B cell (primary cell): Measurements from ENCODE around the gene TMEM143. TPM values are rescaled to one million over a fixed set of nuclear protein-coding genes. Genes with fewer than 3 reads are reported as not detected.
"Not testable (repeated sequence)": the region's sequence is repeated elsewhere in the genome, so short reads cannot be mapped to it uniquely, and the experiment has no call there.

Experiments
- ATAC-seq: fragments of 200-7000 bp; cut with Tn5 transposase; one replicate; pipeline ENCODE4 v1.10.0; 2021; ENCODE audit warnings: low read depth, mild to moderate bottlenecking, moderate number of reproducible peaks, moderate library complexity
- CTCF ChIA-PET: fragments of 350-600 bp; sonication (Branson Sonifier 250); formaldehyde crosslinking; loops from one replicate; lab custom pipeline; 2021; ENCODE audit warnings: antibody characterized with exemption, inconsistent platforms; lab: Charles Lee
- POLR2A ChIA-PET: fragments of 350-600 bp; sonication (Branson Sonifier 250); formaldehyde crosslinking; loops from one replicate; lab custom pipeline; 2021; ENCODE audit warnings: antibody characterized with exemption; lab: Charles Lee
- DNase-seq: peaks from one replicate; pipeline ENCODE4 v3.0.0; 2013
- H2AFZ ChIP-seq: 2 replicates; pipeline ENCODE4 v1.6.1; 2012; ENCODE audit warnings: mild to moderate bottlenecking, low read depth, low read length; ENCODE audit not compliant: insufficient read depth, poor library complexity, severe bottlenecking
- H3K27ac ChIP-seq, 2 donors: 1 replicate in 1 of 2; 2 replicates in 1 of 2; pipeline ENCODE4 v1.5.1; 2012 to 2013; ENCODE audit warnings: low read length in 2 of 2, mild to moderate bottlenecking in 2 of 2, moderate library complexity in 1 of 2
- H3K27me3 ChIP-seq, 4 experiments: fragments of 200-600 bp in 1 of 4; sonication (generic) in 1 of 4; replicated peaks in 1 of 4; 1 replicate in 2 of 4; 2 replicates in 2 of 4; pipeline versions ENCODE4 v1.6.1 to v1.7.0; 2013 to 2016; ENCODE audit warnings: low read length in 3 of 4, mild to moderate bottlenecking in 2 of 4, mixed read lengths in 1 of 4, moderate library complexity in 1 of 4; ENCODE audit not compliant: insufficient read depth in 4 of 4, control insufficient read depth in 3 of 4; ENCODE audit errors: control extremely low read depth in 1 of 4
- H3K36me3 ChIP-seq, 2 experiments: replicated peaks in 1 of 2; 1 replicate in 1 of 2; 2 replicates in 1 of 2; pipeline versions ENCODE4 v1.6.1 to v1.7.1; 2013; ENCODE audit warnings: low read length in 1 of 2; ENCODE audit not compliant: insufficient read depth in 2 of 2, control insufficient read depth in 1 of 2; ENCODE audit errors: control extremely low read depth in 1 of 2, extremely low read depth in 1 of 2
- H3K4me1 ChIP-seq, 2 donors: fragments of 200-600 bp in 1 of 2; sonication (generic) in 1 of 2; 1 replicate in 1 of 2; 2 replicates in 1 of 2; pipeline versions ENCODE4 v1.5.1 to v1.6.1; 2013 to 2017; ENCODE audit warnings: low read length in 2 of 2; ENCODE audit not compliant: control insufficient read depth in 2 of 2, insufficient read depth in 2 of 2
- H3K4me2 ChIP-seq: replicated peaks from 2 replicates; pipeline ENCODE3; 2012; ENCODE audit warnings: mild to moderate bottlenecking, low read depth, low read length; ENCODE audit not compliant: poor library complexity, severe bottlenecking
- H3K4me3 ChIP-seq, 5 experiments: fragments of 200-600 bp in 1 of 5; sonication (generic) in 1 of 5; 1 replicate in 3 of 5; 2 replicates in 2 of 5; pipeline versions ENCODE4 v1.5.1 to v1.7.0; 2011 to 2016; ENCODE audit warnings: low read length in 4 of 5, mild to moderate bottlenecking in 4 of 5, low read depth in 2 of 5, control low read depth in 1 of 5, moderate library complexity in 1 of 5; ENCODE audit not compliant: insufficient read depth in 1 of 5; ENCODE audit errors: control extremely low read depth in 1 of 5, extremely low read depth in 1 of 5
- H3K79me2 ChIP-seq: fragments of 200-600 bp; sonication (generic); one replicate; pipeline ENCODE4 v1.6.0; 2016; ENCODE audit warnings: low read length; ENCODE audit not compliant: control insufficient read depth, insufficient read depth
- H3K9ac ChIP-seq: fragments of 200-600 bp; sonication (generic); 2 replicates; pipeline ENCODE4 v1.6.1; 2017; ENCODE audit warnings: mild to moderate bottlenecking, low read length, moderate library complexity
- H3K9me3 ChIP-seq, 3 donors: one replicate each; pipeline versions ENCODE4 v1.6.1 to v1.7.1; 2013; ENCODE audit warnings: low read length in 2 of 3; ENCODE audit not compliant: control insufficient read depth in 2 of 3, insufficient read depth in 1 of 3; ENCODE audit errors: control extremely low read depth in 1 of 3
- H4K20me1 ChIP-seq: 2 replicates; pipeline ENCODE4 v1.6.0; 2012; ENCODE audit warnings: mild to moderate bottlenecking, low read length; ENCODE audit not compliant: insufficient read depth, control insufficient read depth, poor library complexity, severe bottlenecking
- H3K27ac Mint-ChIP-seq: one replicate; pipeline ENCODE4 v1.8.0; 2021; ENCODE audit warnings: mixed read lengths
- H3K27me3 Mint-ChIP-seq: one replicate; pipeline ENCODE4 v1.8.0; 2021; ENCODE audit warnings: mixed read lengths
- H3K4me1 Mint-ChIP-seq: one replicate; pipeline ENCODE4 v1.8.0; 2021; ENCODE audit warnings: mixed read lengths
- H3K4me3 Mint-ChIP-seq: one replicate; pipeline ENCODE4 v1.8.0; 2021; ENCODE audit warnings: mixed read lengths
- H3K9me3 Mint-ChIP-seq: one replicate; pipeline ENCODE4 v1.8.0; 2022; ENCODE audit warnings: mixed read lengths; ENCODE audit not compliant: insufficient read depth
- EZH2 ChIP-seq: IDR thresholded peaks from 2 replicates; pipeline ENCODE4 v1.6.1; 2012; ENCODE audit warnings: borderline replicate concordance, low read depth, mild to moderate bottlenecking, moderate library complexity, low read length; ENCODE audit not compliant: insufficient read depth, poor library complexity, severe bottlenecking
- WGBS: methylation state at CpG from one replicate; pipeline ENCODE4 v1.1.5; 2013; ENCODE audit warnings: missing lambda C conversion rate; ENCODE audit not compliant: insufficient coverage; 5-methylcytosine and 5-hydroxymethylcytosine counted together
- intact Hi-C: fragments of 100-400 bp; cut with micrococcal nuclease; formaldehyde crosslinking; loops from one replicate; pipeline ENCODE4 v1.10.0; 2022
- polyA plus RNA-seq: library from polyadenylated mRNA; depleted of rRNA; stranded (reverse); fragments of >200 nt; gene quantifications from 2 replicates; pipeline ENCODE4 v1.2.3, GENCODE V29; 2012
- total RNA-seq, 2 donors: library from RNA; stranded (reverse); fragments of 120-200 nt in 1 of 2; gene quantifications; 1 replicate in 1 of 2; 2 replicates in 1 of 2; pipeline versions ENCODE4 v1.2.3 to v1.2.4, GENCODE V29; 2013 to 2022
- TF ChIP-seq, protein P1 (sequence below): fragments of 200-600 bp; IDR thresholded peaks from one replicate; pipeline ENCODE4 v1.8.0; 2022; ENCODE audit warnings: antibody characterized with exemption, mild to moderate bottlenecking

The TMEM143 gene
- total and polyA plus RNA-seq, 2 donors (not counting 1 experiment from before 2014, with no cell fraction given), result 30.0 to 34.3 TPM

DNA sequence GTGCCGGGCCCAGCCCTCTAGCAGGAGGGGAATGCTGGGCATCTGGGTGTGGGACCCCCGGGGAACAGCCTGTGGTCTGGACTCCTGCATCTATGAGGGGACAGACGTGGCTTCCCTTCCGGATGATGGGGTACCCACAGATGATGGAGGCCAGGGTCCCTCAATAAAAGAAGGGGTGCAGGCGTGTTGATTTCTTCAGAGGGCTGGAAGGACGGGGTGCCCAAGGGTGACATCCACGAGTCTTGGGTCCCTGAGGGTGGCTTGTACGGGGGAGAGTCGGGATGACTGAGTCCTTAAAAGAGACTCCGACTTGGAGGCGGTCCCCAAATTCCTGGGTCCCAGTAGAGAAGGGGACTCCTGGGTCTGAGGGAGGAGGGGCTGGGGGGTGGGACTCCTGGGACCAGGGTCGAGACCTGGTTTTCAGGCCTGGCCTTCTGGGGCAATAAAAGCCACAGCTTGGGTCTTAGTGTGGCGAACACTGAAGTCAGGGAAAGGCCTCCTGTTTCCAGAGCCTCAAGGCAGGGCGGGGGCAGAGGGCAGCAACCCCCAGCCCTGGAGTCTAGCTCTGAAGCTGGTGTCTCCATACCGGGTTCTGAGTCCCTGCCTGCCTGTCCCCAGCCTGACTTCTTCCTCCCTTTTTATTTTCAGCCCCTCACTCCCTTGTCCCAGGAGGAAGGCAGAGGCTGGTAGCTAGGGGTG is 29.3 kb upstream of the TMEM143 start:
- no peak for ATAC-seq
- Mint-ChIP-seq H3K4me1 (peaks cover 33% of the 10 kb centered on the region), H3K27ac (peak overlapping the region; percentile 26)

DNA sequence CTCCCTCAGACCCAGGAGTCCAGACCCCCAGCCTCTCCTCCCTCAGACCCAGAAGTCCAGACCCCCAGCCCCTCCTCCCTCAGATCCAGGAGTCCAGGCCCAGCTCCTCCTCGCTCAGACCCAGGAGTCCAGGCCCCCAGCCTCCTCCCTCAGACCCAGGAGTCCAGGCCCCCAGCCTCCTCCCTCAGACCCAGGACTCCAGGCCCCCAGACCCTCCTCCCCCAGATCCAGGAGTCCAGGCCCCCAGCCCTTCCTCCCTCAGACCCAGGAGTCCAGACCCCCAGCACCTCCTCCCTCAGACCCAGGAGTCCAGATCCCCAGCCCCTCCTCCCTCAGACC is 28.2 kb upstream of the TMEM143 start:
- POLR2A ChIA-PET, result interaction anchor here (0.5 to 1.1 kb wide), 4 partner anchors 28 to 235 kb away, joined by 3 to 5 read pairs (median 4); partner anchors contain the start of genes SYNGR4 and TMEM143
- Histone ChIP-seq H3K36me3 (peaks cover 0 to 20% of the 10 kb centered on the region in 2 experiments), H3K27me3 (peaks cover 0 to 45% (median 29%) of the 10 kb centered on the region in 4 experiments), H3K9me3 (peaks cover 0 to 19% (median 0%) of the 10 kb centered on the region in 3 donors), H2AFZ (peak overlapping the region; percentile 81), H3K4me2 (peak overlapping the region; percentile 93), H3K79me2 (peaks cover 18% of the 10 kb centered on the region), H3K4me3 (peak overlapping the region in 1 of 5 experiments; percentile 93), H3K4me1 (peaks cover 43 to 49% of the 10 kb centered on the region in 2 donors)
- CTCF ChIA-PET, result interaction anchor here (0.5 to 2.2 kb wide), 19 partner anchors 9 to 217 kb away, joined by 3 to 21 read pairs (median 7); partner anchors contain the start of genes SYNGR4 and TMEM143
- H3K9ac ChIP-seq, H4K20me1 ChIP-seq, DNase-seq, ATAC-seq, H3K9me3 Mint-ChIP-seq, H3K27ac Mint-ChIP-seq, H3K27ac ChIP-seq: not testable (repeated sequence)
- Mint-ChIP-seq H3K4me3 (peak overlapping the region; percentile 95), H3K4me1 (peaks cover 24% of the 10 kb centered on the region), H3K27me3 (peaks cover 25% of the 10 kb centered on the region)
- WGBS, result 64% methylated on average over 1 of the region's 1 CpG
- intact Hi-C loops, result loop anchor here (10.0 kb wide), 1 partner anchor 103 kb away; no protein-coding TSS in a partner anchor

More for the DNA sequence above, 29.3 kb upstream of the TMEM143 start:
- Histone ChIP-seq H3K9ac (peak overlapping the region; percentile 47), H3K4me1 (peaks cover 54 to 59% of the 10 kb centered on the region in 2 donors), H3K4me3 (peak overlapping the region in 1 of 5 experiments; percentile 41), H3K27me3 (peaks cover 0 to 55% (median 33%) of the 10 kb centered on the region in 4 experiments), H3K4me2 (peak overlapping the region; percentile 72), H3K79me2 (peaks cover 18% of the 10 kb centered on the region), H3K9me3 (peaks cover 0 to 19% (median 0%) of the 10 kb centered on the region in 3 donors), H2AFZ (peak overlapping the region; percentile 56), H3K36me3 (peaks cover 0 to 13% of the 10 kb centered on the region in 2 experiments), H4K20me1 (no peaks in the 10 kb centered on the region), H3K27ac (no peak overlapping the region)
- TF ChIP-seq EZH2, result no peak
- TF ChIP-seq, protein P1, sequence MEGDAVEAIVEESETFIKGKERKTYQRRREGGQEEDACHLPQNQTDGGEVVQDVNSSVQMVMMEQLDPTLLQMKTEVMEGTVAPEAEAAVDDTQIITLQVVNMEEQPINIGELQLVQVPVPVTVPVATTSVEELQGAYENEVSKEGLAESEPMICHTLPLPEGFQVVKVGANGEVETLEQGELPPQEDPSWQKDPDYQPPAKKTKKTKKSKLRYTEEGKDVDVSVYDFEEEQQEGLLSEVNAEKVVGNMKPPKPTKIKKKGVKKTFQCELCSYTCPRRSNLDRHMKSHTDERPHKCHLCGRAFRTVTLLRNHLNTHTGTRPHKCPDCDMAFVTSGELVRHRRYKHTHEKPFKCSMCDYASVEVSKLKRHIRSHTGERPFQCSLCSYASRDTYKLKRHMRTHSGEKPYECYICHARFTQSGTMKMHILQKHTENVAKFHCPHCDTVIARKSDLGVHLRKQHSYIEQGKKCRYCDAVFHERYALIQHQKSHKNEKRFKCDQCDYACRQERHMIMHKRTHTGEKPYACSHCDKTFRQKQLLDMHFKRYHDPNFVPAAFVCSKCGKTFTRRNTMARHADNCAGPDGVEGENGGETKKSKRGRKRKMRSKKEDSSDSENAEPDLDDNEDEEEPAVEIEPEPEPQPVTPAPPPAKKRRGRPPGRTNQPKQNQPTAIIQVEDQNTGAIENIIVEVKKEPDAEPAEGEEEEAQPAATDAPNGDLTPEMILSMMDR, result no peak
- CTCF ChIA-PET, result interaction anchor here (0.8 to 2.0 kb wide), 4 partner anchors 10 to 367 kb away, joined by 3 to 5 read pairs (median 4); partner anchors contain the start of gene GRWD1
- WGBS, result 93% methylated on average over 14 of the region's 15 CpGs
- H3K4me3 Mint-ChIP-seq, result peak overlapping the region; percentile 69
- H3K27me3 Mint-ChIP-seq, result peaks cover 33% of the 10 kb centered on the region
- no peaks in the 10 kb centered on the region for H3K9me3 Mint-ChIP-seq
- POLR2A ChIA-PET, result interaction anchor here (0.6 to 1.3 kb wide), 3 partner anchors 18 to 184 kb away, joined by 3 to 4 read pairs (median 4); partner anchors contain the start of gene TMEM143
- intact Hi-C loops, result loop anchor here (10.0 kb wide), 1 partner anchor 102 kb away; no protein-coding TSS in a partner anchor
- no peak for DNase-seq
